ENCODE results near the gene C2orf15.
"Not testable (repeated sequence)": the region's sequence is repeated elsewhere in the genome, so short reads cannot be mapped to it uniquely, and the experiment has no call there.

The C2orf15 gene

GRCh38 chr2:99183025-99183424, 41.5 kb downstream of the C2orf15 start:
- H3K36me3 ChIP-seq (ENCODE audit: control insufficient read depth in 4 of 4, insufficient read depth in 4 of 4, low read length in 3 of 4) = peaks cover 3 to 10% (median 5%) of the 10 kb centered on the region in 4 experiments
- no peaks in the 10 kb centered on the region for H3K9me3 ChIP-seq (ENCODE audit: control extremely low read depth in 1 of 5, control insufficient read depth in 4 of 5, insufficient read depth in 2 of 5, low read depth in 1 of 5, low read length in 4 of 5)
- ChIA-PET CTCF (no interaction called here), POLR2A (no interaction called here)
- H3K27ac ChIP-seq (ENCODE audit: insufficient read depth in 1 of 2, low read depth in 1 of 2, low read length in 2 of 2, poor library complexity in 1 of 2, severe bottlenecking in 2 of 2) = no peak overlapping the region
- 100% methylated on average over 1 of the region's 3 CpGs for WGBS (ENCODE audit: insufficient coverage)
- no peak for DNase-seq
- H3K27me3 ChIP-seq (replicated peaks in 2 of 5; ENCODE audit: control insufficient read depth in 4 of 5, insufficient read depth in 5 of 5, low read length in 4 of 5) = no peaks in the 10 kb centered on the region
- no peak overlapping the region for H3K4me3 ChIP-seq (ENCODE audit: control insufficient read depth in 1 of 7, extremely low read depth in 1 of 7, insufficient read depth in 4 of 7, low read depth in 2 of 7, low read length in 6 of 7)
- H3K4me1 ChIP-seq (ENCODE audit: control extremely low read depth in 1 of 4, control insufficient read depth in 4 of 4, insufficient read depth in 4 of 4, low read length in 3 of 4) = peaks cover 10 to 23% (median 16%) of the 10 kb centered on the region in 4 experiments

- CTCF ChIA-PET = no interaction called here
- POLR2A ChIA-PET = no interaction called here
- Histone ChIP-seq H3K9me3 (ENCODE audit: control extremely low read depth in 1 of 5, control insufficient read depth in 4 of 5, insufficient read depth in 2 of 5, low read depth in 1 of 5, low read length in 4 of 5) (no peaks in the 10 kb centered on the region), H3K4me3 (ENCODE audit: control insufficient read depth in 1 of 7, extremely low read depth in 1 of 7, insufficient read depth in 4 of 7, low read depth in 2 of 7, low read length in 6 of 7) (no peak overlapping the region), H3K36me3 (ENCODE audit: control insufficient read depth in 4 of 4, insufficient read depth in 4 of 4, low read length in 3 of 4) (peaks cover 6 to 20% (median 9%) of the 10 kb centered on the region in 4 experiments), H3K27ac (ENCODE audit: insufficient read depth in 1 of 2, low read depth in 1 of 2, low read length in 2 of 2, poor library complexity in 1 of 2, severe bottlenecking in 2 of 2) (no peak overlapping the region), H3K27me3 (replicated peaks in 2 of 5; ENCODE audit: control insufficient read depth in 4 of 5, insufficient read depth in 5 of 5, low read length in 4 of 5) (no peaks in the 10 kb centered on the region), H3K4me1 (ENCODE audit: control extremely low read depth in 1 of 4, control insufficient read depth in 4 of 4, insufficient read depth in 4 of 4, low read length in 3 of 4) (peaks cover 8 to 16% (median 12%) of the 10 kb centered on the region in 4 experiments)
- 80% methylated on average over 2 of the region's 6 CpGs for WGBS (ENCODE audit: insufficient coverage)
- DNase-seq = no peak
Measured at GRCh38 chr2:99184811-99185210, 43.3 kb downstream of the C2orf15 start.

- ChIA-PET POLR2A (no interaction called here), CTCF (no interaction called here)
- Histone ChIP-seq H3K4me1 (ENCODE audit: control extremely low read depth in 1 of 4, control insufficient read depth in 4 of 4, insufficient read depth in 4 of 4, low read length in 3 of 4) (peaks cover 0 to 2% (median under 1%) of the 10 kb centered on the region in 4 experiments), H3K27me3 (replicated peaks in 2 of 5; ENCODE audit: control insufficient read depth in 4 of 5, insufficient read depth in 5 of 5, low read length in 4 of 5) (no peaks in the 10 kb centered on the region), H3K4me3 (ENCODE audit: control insufficient read depth in 1 of 7, extremely low read depth in 1 of 7, insufficient read depth in 4 of 7, low read depth in 2 of 7, low read length in 6 of 7) (no peak overlapping the region), H3K9me3 (ENCODE audit: control extremely low read depth in 1 of 5, control insufficient read depth in 4 of 5, insufficient read depth in 2 of 5, low read depth in 1 of 5, low read length in 4 of 5) (no peaks in the 10 kb centered on the region), H3K36me3 (ENCODE audit: control insufficient read depth in 4 of 4, insufficient read depth in 4 of 4, low read length in 3 of 4) (peaks cover 10 to 31% (median 16%) of the 10 kb centered on the region in 4 experiments), H3K27ac (ENCODE audit: insufficient read depth in 1 of 2, low read depth in 1 of 2, low read length in 2 of 2, poor library complexity in 1 of 2, severe bottlenecking in 2 of 2) (no peak overlapping the region)
- DNase-seq = no peak
Measured at GRCh38 chr2:99187011-99187410, 45.5 kb downstream of the C2orf15 start.

GRCh38 chr2:99188357-99188756, 46.9 kb downstream of the C2orf15 start:
- Histone ChIP-seq H3K27me3 (replicated peaks in 2 of 5; ENCODE audit: control insufficient read depth in 4 of 5, insufficient read depth in 5 of 5, low read length in 4 of 5) (no peaks in the 10 kb centered on the region), H3K27ac (ENCODE audit: insufficient read depth in 1 of 2, low read depth in 1 of 2, low read length in 2 of 2, poor library complexity in 1 of 2, severe bottlenecking in 2 of 2) (no peak overlapping the region), H3K9me3 (ENCODE audit: control extremely low read depth in 1 of 5, control insufficient read depth in 4 of 5, insufficient read depth in 2 of 5, low read depth in 1 of 5, low read length in 4 of 5) (no peaks in the 10 kb centered on the region), H3K36me3 (ENCODE audit: control insufficient read depth in 4 of 4, insufficient read depth in 4 of 4, low read length in 3 of 4) (peaks cover 10 to 35% (median 20%) of the 10 kb centered on the region in 4 experiments), H3K4me1 (ENCODE audit: control extremely low read depth in 1 of 4, control insufficient read depth in 4 of 4, insufficient read depth in 4 of 4, low read length in 3 of 4) (no peaks in the 10 kb centered on the region), H3K4me3 (ENCODE audit: control insufficient read depth in 1 of 7, extremely low read depth in 1 of 7, insufficient read depth in 4 of 7, low read depth in 2 of 7, low read length in 6 of 7) (no peak overlapping the region)
- no peak for DNase-seq
- ChIA-PET POLR2A (no interaction called here), CTCF (no interaction called here)
- no CpG with 5 or more reads among the region's 3 CpGs for WGBS (ENCODE audit: insufficient coverage)

GRCh38 chr2:99190548-99190947, 49.0 kb downstream of the C2orf15 start:
- no CpG with 5 or more reads among the region's 1 CpG for WGBS (ENCODE audit: insufficient coverage)
- Histone ChIP-seq H3K27ac (ENCODE audit: insufficient read depth in 1 of 2, low read depth in 1 of 2, low read length in 2 of 2, poor library complexity in 1 of 2, severe bottlenecking in 2 of 2) (no peak overlapping the region), H3K9me3 (ENCODE audit: control extremely low read depth in 1 of 5, control insufficient read depth in 4 of 5, insufficient read depth in 2 of 5, low read depth in 1 of 5, low read length in 4 of 5) (no peaks in the 10 kb centered on the region), H3K36me3 (ENCODE audit: control insufficient read depth in 4 of 4, insufficient read depth in 4 of 4, low read length in 3 of 4) (peaks cover 14 to 42% (median 27%) of the 10 kb centered on the region in 4 experiments), H3K4me1 (ENCODE audit: control extremely low read depth in 1 of 4, control insufficient read depth in 4 of 4, insufficient read depth in 4 of 4, low read length in 3 of 4) (no peaks in the 10 kb centered on the region), H3K27me3 (replicated peaks in 2 of 5; ENCODE audit: control insufficient read depth in 4 of 5, insufficient read depth in 5 of 5, low read length in 4 of 5) (no peaks in the 10 kb centered on the region), H3K4me3 (ENCODE audit: control insufficient read depth in 1 of 7, extremely low read depth in 1 of 7, insufficient read depth in 4 of 7, low read depth in 2 of 7, low read length in 6 of 7) (no peak overlapping the region)
- POLR2A ChIA-PET = no interaction called here
- DNase-seq = no peak
- CTCF ChIA-PET = no interaction called here

GRCh38 chr2:99192364-99192763, 50.9 kb downstream of the C2orf15 start:
- H3K27ac ChIP-seq (ENCODE audit: insufficient read depth in 1 of 2, low read depth in 1 of 2, low read length in 2 of 2, poor library complexity in 1 of 2, severe bottlenecking in 2 of 2); DNase-seq; H3K4me3 ChIP-seq (ENCODE audit: control insufficient read depth in 1 of 7, extremely low read depth in 1 of 7, insufficient read depth in 4 of 7, low read depth in 2 of 7, low read length in 6 of 7); POLR2A ChIA-PET; CTCF ChIA-PET; H3K9me3 ChIP-seq (ENCODE audit: control extremely low read depth in 1 of 5, control insufficient read depth in 4 of 5, insufficient read depth in 2 of 5, low read depth in 1 of 5, low read length in 4 of 5); H3K27me3 ChIP-seq (replicated peaks in 2 of 5; ENCODE audit: control insufficient read depth in 4 of 5, insufficient read depth in 5 of 5, low read length in 4 of 5); H3K4me1 ChIP-seq (ENCODE audit: control extremely low read depth in 1 of 4, control insufficient read depth in 4 of 4, insufficient read depth in 4 of 4, low read length in 3 of 4): not testable (repeated sequence)
- H3K36me3 ChIP-seq (ENCODE audit: control insufficient read depth in 4 of 4, insufficient read depth in 4 of 4, low read length in 3 of 4) = peaks cover 11 to 50% (median 31%) of the 10 kb centered on the region in 4 experiments
- WGBS (ENCODE audit: insufficient coverage) = 100% methylated on average over 1 of the region's 4 CpGs

- POLR2A ChIA-PET = no interaction called here
- DNase-seq = no peak
- Histone ChIP-seq H3K4me3 (ENCODE audit: control insufficient read depth in 1 of 7, extremely low read depth in 1 of 7, insufficient read depth in 4 of 7, low read depth in 2 of 7, low read length in 6 of 7) (no peak overlapping the region), H3K36me3 (ENCODE audit: control insufficient read depth in 4 of 4, insufficient read depth in 4 of 4, low read length in 3 of 4) (peaks cover 6 to 34% (median 21%) of the 10 kb centered on the region in 4 experiments), H3K4me1 (ENCODE audit: control extremely low read depth in 1 of 4, control insufficient read depth in 4 of 4, insufficient read depth in 4 of 4, low read length in 3 of 4) (no peaks in the 10 kb centered on the region), H3K27ac (ENCODE audit: insufficient read depth in 1 of 2, low read depth in 1 of 2, low read length in 2 of 2, poor library complexity in 1 of 2, severe bottlenecking in 2 of 2) (no peak overlapping the region), H3K27me3 (replicated peaks in 2 of 5; ENCODE audit: control insufficient read depth in 4 of 5, insufficient read depth in 5 of 5, low read length in 4 of 5) (no peaks in the 10 kb centered on the region), H3K9me3 (ENCODE audit: control extremely low read depth in 1 of 5, control insufficient read depth in 4 of 5, insufficient read depth in 2 of 5, low read depth in 1 of 5, low read length in 4 of 5) (no peaks in the 10 kb centered on the region)
- WGBS (ENCODE audit: insufficient coverage) = 92% methylated on average over 5 of the region's 6 CpGs
- CTCF ChIA-PET = interaction anchor here (0.6 to 1.0 kb wide), 2 partner anchors 17 to 541 kb away, joined by 3 read pairs; no protein-coding TSS in a partner anchor
Measured at GRCh38 chr2:99198103-99198841, 56.8 kb downstream of the C2orf15 start.
